ENCODE measurements around the gene HECTD4. TPM values are rescaled to one million over a fixed set of nuclear protein-coding genes. Genes with fewer than 3 reads are reported as not detected.
"Not testable (repeated sequence)": the region's sequence is repeated elsewhere in the genome, so short reads cannot be mapped to it uniquely, and the experiment has no call there.

The HECTD4 gene
- total RNA-seq, 1 experiment from 2014 or later: 24.6 TPM

GRCh38 chr12:112401054-112401453 is 18.8 kb upstream of the HECTD4 start:
- ChIA-PET POLR2A (ENCODE audit: unreplicated experiment) (no interaction called here), CTCF (no interaction called here)
- no peak overlapping the region for H2AFZ ChIP-seq (ENCODE audit: low read length)
- intact Hi-C loops (cut with micrococcal nuclease): no loop called here
- no peak for TF ChIP-seq EZH2phosphoT487 (IDR thresholded peaks at IDR 0.05; ENCODE audit: borderline replicate concordance, low read length)
- no peak for TF ChIP-seq CTCF (conservative IDR thresholded peaks at IDR 0.05; ENCODE audit: low read depth, low read length)
- no peak for TF ChIP-seq EZH2 (IDR thresholded peaks at IDR 0.05; ENCODE audit: low read length, unreplicated experiment)
- H3K4me2 ChIP-seq (ENCODE audit: low read length): no peak overlapping the region
- H3K79me2 ChIP-seq (ENCODE audit: low read length): peaks cover 2% of the 10 kb centered on the region; the same call in 1 of the 2 replicates
- DNase-seq (no peak), ATAC-seq (no peak)
- no peak overlapping the region for H3K27ac ChIP-seq (ENCODE audit: low read length)
- no peak overlapping the region for H3K4me3 ChIP-seq (ENCODE audit: low read length)
- no peaks in the 10 kb centered on the region for H3K9me3 ChIP-seq (ENCODE audit: low read length)
- H3K9me2 ChIP-seq (replicated peaks; ENCODE audit: low read length): no peaks in the 10 kb centered on the region
- H3F3A ChIP-seq (ENCODE audit: low read length, unreplicated experiment): peaks cover 24% of the 10 kb centered on the region
- peaks cover 18% of the 10 kb centered on the region for H4K20me1 ChIP-seq (ENCODE audit: low read length)
- no peak overlapping the region for H3K9ac ChIP-seq (ENCODE audit: low read length)
- H3K27me3 ChIP-seq (ENCODE audit: low read length): no peaks in the 10 kb centered on the region
- BruUV-seq (replicated peaks): no TSS peak
- no peaks in the 10 kb centered on the region for H3K4me1 ChIP-seq (ENCODE audit: insufficient read depth, low read length)
- H3K36me3 ChIP-seq (ENCODE audit: low read depth, low read length): peaks cover 19% of the 10 kb centered on the region

DNA sequence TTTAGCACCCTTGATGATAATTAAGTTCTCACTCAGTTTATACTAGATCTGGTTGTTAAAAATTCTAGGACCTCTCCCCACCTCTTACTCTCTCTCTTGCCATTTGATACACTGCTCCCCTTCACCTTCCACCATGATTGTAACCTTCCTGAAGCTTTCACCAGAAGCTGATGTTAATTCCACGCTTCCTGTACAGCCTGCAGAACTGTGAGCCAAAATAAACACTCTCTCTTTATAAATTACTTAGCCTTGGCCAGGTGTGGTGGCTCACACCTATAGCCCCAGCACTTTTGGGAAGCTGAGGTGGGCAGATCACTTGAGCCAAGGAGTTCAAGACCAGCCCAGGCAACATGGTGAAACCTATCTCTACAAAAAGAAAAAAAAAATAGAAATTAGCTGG is 11.1 kb upstream of the HECTD4 start:
- Histone ChIP-seq H3K9ac (ENCODE audit: low read length) (no peak overlapping the region), H3K27ac (ENCODE audit: low read length) (no peak overlapping the region), H2AFZ (ENCODE audit: low read length) (no peak overlapping the region), H3K9me2 (replicated peaks; ENCODE audit: low read length) (no peaks in the 10 kb centered on the region), H3K36me3 (ENCODE audit: low read depth, low read length) (no peaks in the 10 kb centered on the region), H3K4me3 (ENCODE audit: low read length) (no peak overlapping the region), H3K4me1 (ENCODE audit: insufficient read depth, low read length) (no peaks in the 10 kb centered on the region), H3K79me2 (ENCODE audit: low read length) (no peaks in the 10 kb centered on the region), H3K27me3 (ENCODE audit: low read length) (no peaks in the 10 kb centered on the region), H4K20me1 (ENCODE audit: low read length) (no peaks in the 10 kb centered on the region), H3F3A (ENCODE audit: low read length, unreplicated experiment) (no peaks in the 10 kb centered on the region), H3K9me3 (ENCODE audit: low read length) (no peaks in the 10 kb centered on the region), H3K4me2 (ENCODE audit: low read length) (no peak overlapping the region)
- no TSS peak for BruUV-seq (replicated peaks)
- ChIA-PET CTCF (no interaction called here), POLR2A (ENCODE audit: unreplicated experiment) (no interaction called here)
- no peak for DNase-seq
- TF ChIP-seq CTCF (conservative IDR thresholded peaks at IDR 0.05; ENCODE audit: low read depth, low read length): no peak
- ATAC-seq: no peak
- intact Hi-C loops (cut with micrococcal nuclease): no loop called here

- DNase-seq; H3K9ac ChIP-seq (ENCODE audit: low read length); H3K9me3 ChIP-seq (ENCODE audit: low read length); H3K79me2 ChIP-seq (ENCODE audit: low read length); H3K36me3 ChIP-seq (ENCODE audit: low read depth, low read length); H4K20me1 ChIP-seq (ENCODE audit: low read length); H3F3A ChIP-seq (ENCODE audit: low read length, unreplicated experiment); H3K4me2 ChIP-seq (ENCODE audit: low read length); H3K4me1 ChIP-seq (ENCODE audit: insufficient read depth, low read length); BruUV-seq (replicated peaks); H3K27me3 ChIP-seq (ENCODE audit: low read length); H3K27ac ChIP-seq (ENCODE audit: low read length); ATAC-seq; H3K4me3 ChIP-seq (ENCODE audit: low read length); H2AFZ ChIP-seq (ENCODE audit: low read length); H3K9me2 ChIP-seq (replicated peaks; ENCODE audit: low read length); POLR2A ChIA-PET (ENCODE audit: unreplicated experiment): not testable (repeated sequence)
- CTCF ChIA-PET: interaction anchor here (1.1 kb wide), 1 partner anchor 192 kb away, joined by 4 read pairs; no protein-coding TSS in a partner anchor
- intact Hi-C loops (cut with micrococcal nuclease): loop anchor here (10.0 kb wide), 1 partner anchor 375 kb away; the partner anchor contains the start of genes ERP29 and TMEM116
These were observed 7.9 kb upstream of the HECTD4 start for GRCh38 chr12:112389922-112390654.

Measured in PC-3 (cell line).